OCI-LY3 (cell line): ENCODE results near the gene TMEM219.

ENCODE experiments used
- H2AFZ ChIP-seq: fragments of 200-600, 300-600 bp; shearing (Covaris generic); 2 replicates; pipeline ENCODE4 v1.6.0; 2014; ENCODE audit warnings: antibody characterized with exemption, low read depth, low read length
- H3K27ac ChIP-seq: fragments of 200-600, 300-600 bp; sonication (generic); 2 replicates; pipeline ENCODE4 v1.5.1; 2014; ENCODE audit warnings: mild to moderate bottlenecking, low read length, moderate library complexity, mixed read lengths
- H3K27me3 ChIP-seq: fragments of 200-600, 300-600 bp; sonication (generic); 2 replicates; pipeline ENCODE4 v1.6.1; 2014; ENCODE audit warnings: low read depth, low read length, mixed read lengths
- H3K36me3 ChIP-seq: fragments of 200-600, 300-600 bp; sonication (generic); replicated peaks from 2 replicates; pipeline ENCODE3; 2014; ENCODE audit warnings: low read depth, low read length, mixed read lengths
- H3K4me1 ChIP-seq: fragments of 300-600, 200-600 bp; sonication (generic); 2 replicates; pipeline ENCODE4 v1.6.1; 2014; ENCODE audit warnings: low read length, mixed read lengths
- H3K4me2 ChIP-seq: fragments of 200-600, 300-600 bp; sonication (generic); 2 replicates; pipeline ENCODE4 v1.6.1; 2014; ENCODE audit warnings: low read length, mixed read lengths
- H3K4me3 ChIP-seq: fragments of 300-600, 200-600 bp; sonication (generic); 2 replicates; pipeline ENCODE4 v1.5.1; 2014; ENCODE audit warnings: antibody characterized with exemption, mild to moderate bottlenecking, low read length, moderate library complexity
- H3K79me2 ChIP-seq: fragments of 300-600, 200-600 bp; shearing (Covaris generic); 2 replicates; pipeline ENCODE4 v1.6.1; 2014; ENCODE audit warnings: mild to moderate bottlenecking, low read length, mixed read lengths
- H3K9ac ChIP-seq: fragments of 300-600, 200-600 bp; shearing (Covaris generic); 2 replicates; pipeline ENCODE4 v1.6.0; 2014; ENCODE audit warnings: mild to moderate bottlenecking, low read length, moderate library complexity
- H3K9me3 ChIP-seq: fragments of 200-600, 300-600 bp; shearing (Covaris generic); 2 replicates; pipeline ENCODE4 v1.6.1; 2014; ENCODE audit warnings: low read length, mixed read lengths; ENCODE audit not compliant: insufficient read depth
- H4K20me1 ChIP-seq: fragments of 200-600, 300-600 bp; sonication (generic); 2 replicates; pipeline ENCODE4 v1.6.1; 2016; ENCODE audit warnings: low read length, mixed read lengths; ENCODE audit not compliant: insufficient read depth
- CTCF ChIP-seq: fragments of 200-600, 300-600 bp; sonication (generic); IDR thresholded peaks from 2 replicates; pipeline ENCODE4 v1.5.1; 2014; ENCODE audit warnings: antibody characterized with exemption, low read length, low read depth
- EZH2phosphoT487 ChIP-seq: fragments of 200-600 bp; shearing (Covaris generic); IDR thresholded peaks from 2 replicates; pipeline ENCODE4 v1.6.1; 2018; ENCODE audit warnings: antibody characterized with exemption, mixed run types, low read depth

Gene TMEM219

GRCh38 chr16:30018731-30019158 is 56.9 kb downstream of the TMEM219 start:
- Histone ChIP-seq H3K79me2 (no peaks in the 10 kb centered on the region), H3K4me1 (peaks cover 6% of the 10 kb centered on the region), H3K4me2 (no peak overlapping the region), H3K9ac (no peak overlapping the region), H3K4me3 (no peak overlapping the region), H2AFZ (no peak overlapping the region), H3K27ac (no peak overlapping the region), H4K20me1 (no peaks in the 10 kb centered on the region), H3K27me3 (peaks cover 4% of the 10 kb centered on the region; the same call in 1 of the 2 replicates), H3K9me3 (no peaks in the 10 kb centered on the region), H3K36me3 (no peaks in the 10 kb centered on the region)
- no peak for TF ChIP-seq CTCF
- no peak for TF ChIP-seq EZH2phosphoT487
